Measurements from ENCODE around the gene PTCHD1.
A peak's percentile ranks its signal among the peaks of the same experiment; 100 is the strongest.

PTCHD1 gene

DNA sequence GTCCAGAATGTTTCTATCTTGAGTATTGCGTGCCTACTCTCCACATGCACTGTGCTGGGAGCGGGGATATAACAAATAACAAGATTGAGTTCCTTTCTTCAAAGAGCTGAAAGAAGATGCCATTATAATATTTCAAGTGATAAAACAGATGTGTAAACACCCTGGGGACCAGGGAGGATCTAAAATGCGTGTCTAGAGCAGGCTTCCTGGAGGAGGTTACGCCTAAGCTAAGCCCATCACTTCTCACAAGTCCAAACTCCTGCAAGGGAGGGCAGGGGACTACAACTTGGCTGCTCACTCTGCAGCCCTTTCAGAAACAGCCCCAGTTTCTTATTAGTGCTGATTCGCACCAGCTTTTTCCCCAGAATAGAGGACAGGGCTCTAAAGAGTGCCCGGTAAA lies 21.5 kb downstream of the PTCHD1 start:
- DNase-seq (ENCODE audit: low spot score), result no peak

DNA sequence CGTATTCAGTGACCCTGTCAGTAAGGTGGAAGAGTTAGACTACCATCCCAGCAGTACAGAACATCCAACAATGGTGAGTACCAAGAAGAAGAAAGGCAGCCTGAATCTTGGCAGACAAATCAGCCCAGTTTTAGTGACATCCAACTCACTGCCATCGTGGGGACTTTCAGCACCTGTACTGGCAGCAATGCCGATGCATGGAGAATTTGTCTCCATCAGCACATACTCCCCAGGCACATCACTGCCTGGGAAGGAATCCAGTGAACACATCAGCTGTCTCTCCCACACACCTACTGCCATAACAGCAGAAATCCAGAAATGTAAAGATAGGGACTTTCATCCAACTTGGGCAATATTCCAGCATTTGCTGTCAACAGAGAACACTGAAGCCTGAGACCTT lies 29.8 kb downstream of the PTCHD1 start:
- no peak for DNase-seq (ENCODE audit: low spot score)

DNA sequence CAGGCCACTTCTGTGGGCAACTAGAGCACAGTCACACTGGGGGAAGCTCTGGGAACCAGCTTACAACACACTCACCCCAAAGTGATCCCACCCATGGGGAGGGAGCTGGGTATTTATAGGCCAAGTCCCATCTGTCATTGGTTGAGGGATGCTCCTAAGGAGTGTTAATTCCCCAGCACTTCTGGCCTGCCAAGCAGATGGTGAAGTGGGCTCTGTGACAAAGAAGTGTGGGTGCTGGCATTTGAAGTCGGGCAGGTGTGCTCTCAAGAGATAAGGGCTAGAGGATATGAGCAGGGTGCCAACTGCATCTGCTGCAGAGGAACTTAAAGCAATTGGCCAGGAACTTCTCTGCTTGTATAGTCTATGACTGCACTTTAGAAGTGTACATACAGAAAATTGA lies 30.9 kb downstream of the PTCHD1 start:
- no peak for DNase-seq (ENCODE audit: low spot score)

DNA sequence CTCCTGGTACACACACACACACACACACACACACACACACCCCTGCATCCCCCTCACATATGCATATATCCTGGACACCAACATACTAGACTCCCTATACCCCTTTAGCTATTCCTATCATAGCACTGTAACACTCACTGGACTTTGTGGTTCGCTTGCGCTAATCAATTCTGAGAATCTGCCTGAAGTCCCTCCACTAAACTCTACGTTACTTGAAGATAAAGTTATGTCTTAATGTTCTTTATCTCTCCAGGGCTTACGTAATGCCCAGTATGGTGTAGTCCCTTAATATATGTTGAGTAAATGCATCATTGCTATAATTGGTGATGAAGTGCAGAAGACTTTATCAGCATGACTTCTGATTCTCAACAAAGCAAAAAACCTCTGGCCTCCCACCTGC lies 32.3 kb downstream of the PTCHD1 start:
- DNase-seq (ENCODE audit: low spot score), result no peak

DNA sequence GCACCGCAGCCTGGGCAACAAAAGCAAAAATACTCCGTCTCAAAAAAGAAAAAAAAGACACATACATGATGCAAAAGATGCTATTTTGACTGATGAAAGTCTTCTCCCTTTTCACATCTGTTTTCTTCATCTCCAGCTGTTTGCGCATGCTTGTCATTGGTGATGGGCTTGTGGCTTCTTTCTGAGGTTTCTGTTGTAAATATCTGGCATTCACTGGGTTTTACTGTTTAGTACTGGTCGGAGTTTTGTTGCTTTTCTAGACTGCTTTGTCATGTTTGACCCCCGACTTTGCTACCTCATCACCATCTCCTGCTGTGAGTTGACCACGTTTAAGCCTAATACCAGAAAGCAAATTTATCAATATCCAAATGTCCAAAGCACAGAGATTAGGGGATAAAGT lies 34.4 kb downstream of the PTCHD1 start:
- DNase-seq (ENCODE audit: low spot score), result no peak

DNA sequence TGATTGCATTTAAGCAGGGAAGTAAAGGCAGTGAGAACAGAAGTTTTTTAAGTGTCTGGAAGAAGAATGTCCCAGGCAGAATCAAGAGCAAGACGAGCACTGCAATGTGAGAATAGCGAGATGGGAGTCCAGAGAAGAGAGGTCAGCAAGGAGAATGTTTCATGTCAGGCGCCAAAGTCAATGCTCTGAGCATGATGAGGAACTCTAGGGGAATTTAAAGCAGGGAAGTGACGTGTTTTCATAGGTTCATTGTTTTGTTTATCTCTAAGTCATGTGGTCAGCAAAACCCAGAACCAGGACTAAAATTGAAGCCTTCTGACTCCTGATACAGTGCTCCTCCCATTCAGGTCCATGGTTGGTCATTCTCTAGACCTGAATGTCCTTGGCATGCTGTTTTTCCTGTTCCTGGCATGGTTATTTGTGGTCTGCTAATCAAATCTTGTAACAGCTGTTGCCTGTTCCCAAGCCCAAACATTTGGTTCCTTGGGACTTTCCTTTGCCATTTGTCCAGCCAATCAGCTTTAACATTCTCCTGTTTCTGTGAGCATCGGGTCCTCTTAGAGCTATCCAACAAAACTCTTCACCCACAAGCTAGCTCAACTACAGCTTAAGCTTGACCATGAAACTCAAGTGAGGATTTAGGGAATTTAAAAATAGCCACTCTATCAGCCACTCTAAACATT lies 37.7 kb downstream of the PTCHD1 start:
- no peak for DNase-seq (ENCODE audit: low spot score)

DNA sequence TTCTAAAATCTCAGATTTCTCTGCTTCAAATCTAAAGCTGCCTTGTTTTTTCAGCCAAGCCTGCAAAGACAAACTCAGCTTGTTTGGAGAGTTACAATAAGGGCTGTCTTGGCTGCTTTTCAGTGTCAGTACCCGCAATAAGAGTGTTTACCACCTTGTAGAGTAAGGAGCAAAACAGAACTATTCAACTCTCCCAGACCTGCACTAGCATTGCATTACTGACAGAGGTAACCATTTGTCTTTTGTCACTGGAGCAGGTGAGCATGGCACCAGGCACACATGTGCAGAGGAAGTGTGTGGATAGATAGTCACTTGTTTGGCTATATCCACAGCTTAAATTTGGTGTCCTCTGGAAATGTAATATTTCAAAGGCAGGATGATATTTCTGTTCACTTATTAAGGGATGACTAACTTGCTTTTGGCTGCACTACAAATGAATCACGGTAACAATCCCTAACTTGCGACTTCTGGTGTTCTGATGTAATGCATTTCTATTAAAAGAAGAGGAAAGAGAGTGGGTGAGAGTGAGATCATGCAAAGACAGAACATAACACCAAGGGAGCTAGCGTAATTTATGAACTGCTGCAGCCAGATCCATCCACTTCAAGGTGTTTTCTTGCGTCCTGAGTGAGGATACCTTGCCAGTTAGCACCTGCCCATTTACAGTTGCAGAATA lies 38.6 kb downstream of the PTCHD1 start:
- peak; percentile 33 for DNase-seq (ENCODE audit: low spot score)

DNA sequence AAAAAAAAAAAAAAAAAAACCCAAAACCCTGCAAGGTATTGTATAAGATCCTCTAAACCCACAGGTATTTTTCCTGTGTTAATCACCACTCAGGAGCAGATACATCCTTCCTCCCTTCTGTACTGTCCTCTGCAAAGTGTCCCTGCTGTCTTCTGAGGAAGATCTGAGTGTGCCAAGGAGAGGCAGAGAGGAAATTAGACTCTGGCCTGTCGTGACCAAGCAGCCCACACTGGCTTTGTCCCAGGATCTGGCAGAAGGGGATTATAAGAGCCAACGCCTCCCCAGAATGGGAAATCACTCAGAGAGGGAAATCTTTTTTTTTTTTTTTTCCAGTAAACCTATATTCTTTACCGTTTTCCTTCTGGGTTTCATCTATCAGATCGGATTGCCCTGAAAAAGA lies 39.6 kb downstream of the PTCHD1 start:
- DNase-seq (ENCODE audit: low spot score), result peak; percentile 4

DNA sequence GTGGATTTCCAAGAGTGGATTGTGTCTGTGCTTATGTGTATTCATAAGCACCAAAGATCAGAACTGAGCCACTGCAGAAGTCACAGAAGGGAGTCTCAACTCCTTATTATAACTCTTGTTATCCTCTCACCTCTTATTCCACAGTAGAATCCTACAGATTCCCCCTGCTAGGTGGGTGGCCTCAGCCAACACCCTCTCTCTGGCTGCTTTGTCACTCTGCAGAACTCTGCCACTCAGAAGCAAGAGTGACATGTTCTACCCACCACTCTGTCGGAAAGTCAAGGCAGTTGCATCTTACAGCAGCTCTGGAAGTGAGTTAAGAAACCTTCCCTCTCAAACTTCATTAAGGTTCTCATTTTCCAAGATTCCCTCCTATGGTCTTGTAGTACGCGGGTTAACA lies 41.9 kb downstream of the PTCHD1 start:
- no peak for DNase-seq (ENCODE audit: low spot score)

DNA sequence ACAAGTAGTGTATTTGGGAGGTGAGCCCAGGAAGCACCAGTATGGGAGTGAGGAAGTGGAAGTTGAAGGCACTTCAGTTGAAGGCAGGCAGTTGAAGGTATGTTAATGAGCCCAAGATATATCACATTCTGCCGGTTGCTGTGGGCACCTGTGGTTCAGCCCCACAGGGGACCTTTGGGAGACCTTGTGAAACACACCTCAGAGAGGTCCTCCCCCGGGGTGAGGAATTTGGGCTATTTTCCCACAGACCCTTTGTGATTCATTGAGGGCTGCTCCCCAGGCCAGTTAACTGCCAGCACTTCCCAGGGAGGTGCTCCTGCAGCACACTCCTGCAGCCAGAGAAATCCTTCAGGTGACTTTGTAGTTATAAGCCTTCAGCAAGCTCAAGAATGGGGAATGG lies 45.9 kb downstream of the PTCHD1 start:
- no peak for DNase-seq (ENCODE audit: low spot score)

DNA sequence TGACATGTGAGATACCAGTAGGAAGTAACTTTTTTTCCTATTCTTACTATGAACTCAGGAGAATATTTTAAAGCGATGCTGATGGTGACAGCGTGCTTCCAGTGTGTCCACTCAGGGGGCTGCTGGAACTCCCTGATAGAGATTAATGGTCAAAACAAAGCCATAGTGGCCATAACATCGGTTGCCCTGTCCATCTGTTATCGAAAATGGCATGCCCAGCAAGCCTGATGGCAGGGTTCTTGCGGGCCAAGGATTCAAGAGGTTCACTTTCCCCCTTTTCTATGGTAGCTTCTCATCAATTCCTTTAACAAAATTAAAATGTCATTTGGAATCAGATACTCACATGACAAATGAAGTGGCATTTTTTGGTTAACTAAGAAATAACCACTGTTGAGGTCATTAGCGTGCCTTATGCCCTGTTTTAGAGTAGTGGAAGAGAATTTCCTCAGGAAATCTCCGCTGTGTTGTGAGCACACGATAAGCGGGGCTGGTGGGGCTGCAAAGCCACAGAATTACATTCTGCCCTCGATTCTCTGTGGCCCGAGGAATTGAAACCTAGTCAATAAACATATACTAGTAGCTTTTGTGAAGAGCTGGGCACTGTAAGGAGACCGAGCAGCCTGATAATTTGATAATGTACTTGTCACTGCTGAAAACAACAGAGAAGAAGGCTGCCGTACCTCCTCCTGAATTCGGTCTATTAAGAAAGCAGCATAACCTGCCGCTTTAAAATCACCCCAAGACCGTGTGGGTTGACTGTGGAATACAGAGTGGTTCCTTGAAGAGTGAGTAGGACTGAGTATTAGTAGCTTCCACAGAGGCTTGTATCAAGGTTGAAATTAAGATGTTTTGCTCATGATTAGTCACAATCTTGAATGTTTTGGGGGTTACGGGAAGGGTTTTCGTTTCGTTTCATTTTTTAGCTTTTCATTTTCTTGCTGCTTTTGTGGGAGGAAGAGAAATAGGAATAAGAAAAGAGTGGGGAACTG lies 46.7 kb downstream of the PTCHD1 start:
- no peak for DNase-seq (ENCODE audit: low spot score)

DNA sequence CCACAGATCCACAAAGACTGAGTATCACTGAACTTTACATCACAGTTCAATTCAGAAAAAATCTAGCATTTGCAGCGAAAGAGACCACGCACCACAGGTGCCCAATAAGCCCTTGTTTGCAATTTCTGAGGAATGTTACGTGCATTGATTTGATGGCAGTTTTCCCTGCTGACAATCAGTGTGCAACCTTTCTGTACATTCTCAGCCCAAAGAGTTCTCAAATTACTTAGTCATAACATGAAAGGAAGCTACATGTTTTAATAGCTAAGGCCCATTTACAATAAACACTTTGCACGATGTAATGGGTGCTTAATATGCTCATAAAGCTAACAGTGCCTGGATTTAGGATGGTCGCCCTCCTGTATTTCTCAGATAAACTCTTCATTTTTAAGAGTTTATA lies 47.9 kb downstream of the PTCHD1 start:
- no peak for DNase-seq (ENCODE audit: low spot score)

DNA sequence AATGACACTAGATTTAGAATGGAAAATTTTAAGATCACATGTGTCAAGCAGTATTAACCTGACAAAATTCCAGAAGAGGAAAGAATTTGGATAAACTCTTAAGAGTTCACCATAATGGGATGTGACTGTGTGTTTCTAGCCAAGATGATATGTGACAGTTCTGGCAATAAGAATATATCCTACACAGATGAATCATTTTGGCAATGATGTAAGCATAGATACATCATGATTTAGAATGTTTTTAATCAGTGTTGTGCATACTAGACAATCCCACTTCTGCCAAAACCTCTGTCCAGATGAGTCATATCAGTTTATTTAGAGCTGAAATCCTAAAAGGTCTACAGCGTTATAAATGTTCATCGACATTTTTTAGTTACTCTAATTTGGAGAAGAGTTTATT lies 48.8 kb downstream of the PTCHD1 start:
- peak; percentile 9 for DNase-seq (ENCODE audit: low spot score)

DNA sequence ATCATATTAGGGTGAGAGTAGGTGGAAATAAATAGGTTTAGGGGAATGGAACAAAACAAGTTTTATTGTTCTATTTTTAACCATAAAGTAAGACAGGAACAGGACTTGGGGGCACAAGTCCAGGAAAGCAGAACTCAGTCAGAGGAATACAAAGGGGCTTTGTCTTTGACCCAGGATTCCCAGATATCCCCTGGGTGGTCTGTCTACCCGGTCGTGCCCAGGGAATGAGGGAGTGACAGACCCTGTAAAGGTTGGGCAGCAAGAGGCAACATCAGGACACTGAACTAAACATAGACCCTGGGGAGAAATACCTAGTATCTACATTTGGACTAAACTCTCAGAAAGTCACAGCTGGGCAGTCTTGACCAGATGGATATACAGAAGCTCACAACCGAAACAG lies 50.6 kb downstream of the PTCHD1 start:
- no peak for DNase-seq (ENCODE audit: low spot score)

DNA sequence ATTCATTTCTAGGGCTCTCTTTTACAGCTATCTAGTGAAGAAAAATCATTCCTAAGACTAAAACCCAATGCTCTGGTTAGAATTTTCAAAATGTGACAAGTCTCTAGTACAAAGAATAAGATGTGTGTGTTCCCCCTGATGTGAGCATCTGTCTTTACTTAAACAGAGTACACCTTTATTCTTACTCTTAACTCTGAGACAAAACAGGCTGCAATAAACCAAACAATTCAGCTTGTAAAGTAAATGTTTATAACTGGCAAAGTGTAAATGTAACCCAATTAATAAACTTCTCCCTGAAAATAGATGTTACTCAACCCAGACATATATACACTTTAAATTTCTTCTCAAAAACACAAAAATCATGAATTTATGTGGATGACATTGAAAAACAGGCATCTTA lies 51.6 kb downstream of the PTCHD1 start:
- no peak for DNase-seq (ENCODE audit: low spot score)

DNA sequence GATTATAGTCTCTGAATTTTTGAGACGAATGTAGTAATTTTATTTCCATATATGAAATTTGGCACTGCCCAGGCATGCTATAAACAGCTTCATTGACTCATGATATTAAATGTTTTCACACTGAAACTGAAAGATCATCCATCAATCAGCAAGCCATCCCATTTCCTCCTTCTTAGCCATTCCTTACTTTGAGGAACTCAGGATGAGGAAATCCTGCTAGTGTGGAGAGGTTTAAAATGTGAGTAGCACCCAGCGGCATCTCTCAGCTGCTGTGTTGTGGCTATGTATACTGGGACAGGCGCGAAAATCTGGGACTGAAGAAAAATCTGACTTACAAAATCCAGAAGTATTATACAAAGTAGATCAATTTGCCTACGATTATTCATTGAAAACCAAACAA lies 52.1 kb downstream of the PTCHD1 start:
- DNase-seq (ENCODE audit: low spot score), result no peak

DNA sequence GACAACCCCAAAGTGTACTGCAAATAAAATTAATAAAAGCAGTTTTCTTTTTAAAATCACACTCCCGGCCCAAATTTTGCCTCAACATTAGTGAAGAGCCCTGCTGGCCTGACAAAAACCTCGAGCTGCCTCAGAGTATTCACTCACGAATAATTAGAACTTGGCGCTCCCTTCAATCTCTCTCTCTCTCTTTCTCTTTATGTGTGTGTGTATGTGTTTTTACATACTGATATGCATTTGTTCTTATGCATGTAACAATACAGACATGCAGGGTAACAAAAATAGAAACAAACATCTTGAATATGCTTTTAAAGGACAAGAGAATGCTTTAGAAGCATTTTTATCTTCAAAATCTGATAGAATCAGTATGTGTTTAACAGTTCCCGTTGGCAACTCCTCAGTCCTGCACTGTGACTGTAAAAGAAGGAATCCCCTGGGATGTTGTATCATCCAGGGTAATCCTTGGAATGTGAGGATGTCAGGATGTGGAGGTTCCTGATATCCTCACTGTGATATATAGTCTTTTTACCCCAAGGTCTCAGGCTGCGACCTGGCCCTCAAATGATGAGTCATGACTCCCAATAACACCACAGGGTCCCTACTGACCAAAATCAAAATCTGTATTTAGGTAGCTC lies 53.0 kb downstream of the PTCHD1 start:
- no peak for DNase-seq (ENCODE audit: low spot score)

DNA sequence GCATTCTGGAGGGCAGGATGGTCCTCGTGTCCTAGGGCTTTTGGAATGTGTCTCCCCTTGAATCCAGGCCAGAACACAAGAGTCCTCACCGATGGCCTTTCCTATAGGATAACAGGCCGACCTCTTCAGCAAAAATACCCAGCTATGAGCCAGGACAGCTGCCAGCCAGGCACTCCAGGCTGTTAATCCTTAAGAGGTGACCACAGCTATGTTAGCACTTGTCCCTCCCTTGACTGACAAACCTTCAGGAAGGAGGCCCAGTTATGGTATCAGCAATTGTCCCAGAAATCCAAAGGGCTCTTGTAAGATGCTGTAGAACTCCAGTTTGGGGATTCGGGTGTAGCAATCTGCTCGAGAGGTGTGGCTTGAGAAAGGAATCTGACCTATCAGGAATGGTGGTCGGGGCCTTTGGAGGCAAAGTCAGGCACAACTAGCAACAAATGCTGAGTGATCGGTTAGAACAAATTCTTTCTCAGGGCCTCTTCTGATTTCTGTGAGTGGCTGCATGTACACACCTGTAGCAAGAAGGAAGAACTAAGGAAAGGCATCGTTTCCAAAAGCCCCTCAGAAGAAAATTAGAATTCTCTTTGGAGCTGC lies 54.6 kb downstream of the PTCHD1 start:
- no peak for DNase-seq (ENCODE audit: low spot score)

DNA sequence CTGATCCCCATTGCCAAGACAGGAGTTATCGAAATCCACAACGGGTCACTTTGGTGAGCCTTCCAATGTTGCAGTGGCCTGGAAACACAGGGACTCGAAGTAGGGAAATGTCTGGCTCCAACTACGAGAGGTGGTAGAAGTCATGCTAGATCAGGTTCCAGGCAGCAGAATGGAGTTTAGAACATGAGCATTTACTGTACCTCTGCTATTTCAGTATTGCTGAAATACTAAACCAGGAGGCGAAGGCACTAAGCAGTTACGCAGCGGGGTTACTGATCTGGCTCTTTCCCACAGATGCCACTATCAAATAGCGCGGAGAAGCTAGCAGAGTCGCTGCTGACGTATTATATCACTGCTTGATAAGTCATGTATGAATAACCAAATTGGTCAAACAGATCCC lies 56.3 kb downstream of the PTCHD1 start:
- no peak for DNase-seq (ENCODE audit: low spot score)

DNA sequence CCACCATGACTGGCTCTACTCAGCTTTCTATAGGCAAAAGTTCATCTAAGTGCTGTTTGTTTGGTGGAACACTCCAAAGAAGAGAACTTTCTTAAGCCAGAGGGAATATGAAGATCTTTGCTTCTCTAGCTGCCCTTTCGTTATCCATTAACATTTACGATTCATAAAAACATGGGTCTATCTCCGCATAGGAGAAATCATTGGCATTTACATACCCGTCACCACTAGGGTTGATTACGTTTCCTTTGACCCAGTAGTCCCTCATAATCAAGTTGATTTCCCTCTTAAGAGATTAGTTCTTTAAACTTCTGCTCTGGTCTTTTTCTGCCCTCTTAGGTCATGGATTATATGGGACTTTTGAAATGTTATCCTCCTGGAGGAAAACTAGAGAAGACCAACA lies 57.5 kb downstream of the PTCHD1 start:
- DNase-seq (ENCODE audit: low spot score), result no peak

DNA sequence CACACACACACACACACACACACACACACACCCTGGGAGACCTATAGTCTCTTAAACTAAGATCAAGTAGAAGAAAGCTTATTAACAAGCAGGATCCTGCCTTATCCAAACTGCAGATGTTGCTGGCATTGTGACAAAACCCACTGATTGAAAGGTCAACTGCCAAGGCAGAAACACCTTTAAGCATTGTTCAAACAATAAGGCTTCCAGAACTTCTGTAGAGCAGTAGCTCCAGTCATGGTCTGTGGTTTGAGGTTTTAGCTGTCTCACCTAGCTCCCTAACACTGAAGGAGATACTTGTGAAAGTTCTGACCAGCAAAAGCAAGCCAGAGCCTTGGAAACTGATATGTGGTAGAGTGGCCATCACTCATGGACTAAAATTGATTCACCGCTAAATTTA lies 59.8 kb downstream of the PTCHD1 start:
- DNase-seq (ENCODE audit: low spot score), result no peak

DNA sequence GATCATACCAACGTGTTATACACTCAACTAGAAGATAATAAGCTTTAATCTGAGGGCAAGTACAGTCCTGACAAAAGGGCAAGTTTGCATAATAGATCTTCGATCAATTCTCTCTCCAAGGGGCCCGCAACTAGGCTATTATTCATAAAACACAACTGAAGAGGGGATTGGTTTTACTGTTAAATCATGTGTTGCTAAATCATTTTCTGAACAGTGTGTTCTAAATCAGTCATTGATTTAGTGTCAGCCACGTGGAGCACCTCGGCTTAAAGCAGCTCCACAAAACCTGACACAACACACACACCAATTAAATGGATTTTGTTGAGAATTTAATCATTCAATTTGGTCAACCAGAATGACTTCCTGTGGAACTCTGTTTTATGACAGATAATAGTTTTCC lies 61.6 kb downstream of the PTCHD1 start:
- DNase-seq (ENCODE audit: low spot score), result no peak
